ENCODE results near the gene DHODH.

DHODH gene

GRCh38 chr16:72008424-72009216 lies at the start of gene DHODH:
Gene DHODH (plus strand): TSS chr16:72008744. CDS start chr16:72008765, 21 bp downstream.
- TF ChIP-seq CTCF (IDR thresholded peaks at IDR 0.05; ENCODE audit: insufficient read depth, low read depth, low read length, missing control alignments): no peak
- H3K4me3 ChIP-seq (ENCODE audit: low read depth, low read length): peak within 1 kb of the TSS; percentile 93
- DNase-seq (ENCODE audit: low read depth): peak; percentile 99

- H3K4me3 ChIP-seq (ENCODE audit: low read depth, low read length): no peak overlapping the region
- peak; percentile 84 for TF ChIP-seq CTCF (IDR thresholded peaks at IDR 0.05; ENCODE audit: insufficient read depth, low read depth, low read length, missing control alignments)
- DNase-seq (ENCODE audit: low read depth): peak; percentile 93
These were observed 47.2 kb upstream of the DHODH start for GRCh38 chr16:71961066-71962039.

GRCh38 chr16:71963125-71963875 lies 45.2 kb upstream of the DHODH start:
- DNase-seq (ENCODE audit: low read depth): peak; percentile 11
- H3K4me3 ChIP-seq (ENCODE audit: low read depth, low read length): no peak overlapping the region
- no peak for TF ChIP-seq CTCF (IDR thresholded peaks at IDR 0.05; ENCODE audit: insufficient read depth, low read depth, low read length, missing control alignments)

- no peak for DNase-seq (ENCODE audit: low read depth)
- H3K4me3 ChIP-seq (ENCODE audit: low read depth, low read length): no peak overlapping the region
- no peak for TF ChIP-seq CTCF (IDR thresholded peaks at IDR 0.05; ENCODE audit: insufficient read depth, low read depth, low read length, missing control alignments)
These were observed 43.3 kb upstream of the DHODH start for GRCh38 chr16:71965223-71965622.

GRCh38 chr16:71966932-71967331 lies 41.6 kb upstream of the DHODH start:
- DNase-seq (ENCODE audit: low read depth): no peak
- TF ChIP-seq CTCF (IDR thresholded peaks at IDR 0.05; ENCODE audit: insufficient read depth, low read depth, low read length, missing control alignments): no peak
- H3K4me3 ChIP-seq (ENCODE audit: low read depth, low read length): no peak overlapping the region

- no peak overlapping the region for H3K4me3 ChIP-seq (ENCODE audit: low read depth, low read length)
- no peak for DNase-seq (ENCODE audit: low read depth)
- TF ChIP-seq CTCF (IDR thresholded peaks at IDR 0.05; ENCODE audit: insufficient read depth, low read depth, low read length, missing control alignments): no peak
These were observed 39.2 kb upstream of the DHODH start for GRCh38 chr16:71969353-71969752.

All from GM12865 (cell line).